Astrocyte (in vitro differentiated cells and primary cell): ENCODE results near the gene NCOA1. TPM values are rescaled to one million over a fixed set of nuclear protein-coding genes. Genes with fewer than 3 reads are reported as not detected.

ENCODE experiments used
- DNase-seq: peaks from one replicate; pipeline ENCODE4 v3.0.0-alpha.2; 2010; ENCODE audit warnings: low read depth
- FAIRE-seq: peaks from 2 replicates; lab custom pipeline; 2011; peaks lifted over from hg19 to GRCh38; lab: Jason Lieb, UNC
- H2AFZ ChIP-seq: 2 replicates; pipeline ENCODE4 v1.6.0; 2012; ENCODE audit warnings: low read depth, low read length, inconsistent platforms
- H3K27ac ChIP-seq: 2 replicates; pipeline ENCODE4 v1.5.1; 2011; ENCODE audit warnings: low read depth, low read length, inconsistent platforms
- H3K27me3 ChIP-seq: 2 replicates; pipeline ENCODE4 v1.6.0; 2011; ENCODE audit warnings: low read length, inconsistent platforms; ENCODE audit not compliant: insufficient read depth
- H3K36me3 ChIP-seq: 2 replicates; pipeline ENCODE4 v1.5.1; 2011; ENCODE audit warnings: low read length, inconsistent platforms; ENCODE audit not compliant: insufficient read depth
- H3K4me1 ChIP-seq: 2 replicates; pipeline ENCODE4 v1.5.1; 2011; ENCODE audit warnings: low read length, inconsistent platforms; ENCODE audit not compliant: insufficient read depth
- H3K4me2 ChIP-seq: 2 replicates; pipeline ENCODE4 v1.6.0; 2012; ENCODE audit warnings: low read length, inconsistent platforms
- H3K4me3 ChIP-seq: 2 replicates; pipeline ENCODE4 v1.5.1; 2011; ENCODE audit warnings: low read depth, mild to moderate bottlenecking, low read length, inconsistent platforms; ENCODE audit not compliant: insufficient read depth
- H3K79me2 ChIP-seq: 2 replicates; pipeline ENCODE4 v1.6.0; 2012; ENCODE audit warnings: mild to moderate bottlenecking, low read length, inconsistent platforms; ENCODE audit not compliant: insufficient read depth
- H3K9ac ChIP-seq: 2 replicates; pipeline ENCODE4 v1.6.0; 2012; ENCODE audit warnings: mild to moderate bottlenecking, low read length, inconsistent platforms
- H3K9me3 ChIP-seq: 2 replicates; pipeline ENCODE4 v1.5.1; 2012; ENCODE audit warnings: low read depth, mild to moderate bottlenecking, low read length, inconsistent platforms; ENCODE audit not compliant: insufficient read depth
- H4K20me1 ChIP-seq: 2 replicates; pipeline ENCODE4 v1.6.0; 2012; ENCODE audit warnings: low read length, inconsistent platforms; ENCODE audit not compliant: insufficient read depth
- H3K27ac Mint-ChIP-seq: one replicate; pipeline ENCODE4 v1.8.0; 2021; ENCODE audit warnings: mild to moderate bottlenecking, mixed read lengths; ENCODE audit not compliant: unreplicated experiment
- H3K27me3 Mint-ChIP-seq: one replicate; pipeline ENCODE4 v1.8.0; 2021; ENCODE audit warnings: low read depth, mixed read lengths; ENCODE audit not compliant: unreplicated experiment
- H3K36me3 Mint-ChIP-seq: one replicate; pipeline ENCODE4 v1.8.0; 2021; ENCODE audit warnings: low read depth, mixed read lengths; ENCODE audit not compliant: unreplicated experiment
- H3K4me1 Mint-ChIP-seq: one replicate; pipeline ENCODE4 v1.8.0; 2021; ENCODE audit warnings: low read depth, mixed read lengths; ENCODE audit not compliant: unreplicated experiment
- H3K4me3 Mint-ChIP-seq: one replicate; pipeline ENCODE4 v1.8.0; 2021; ENCODE audit warnings: mild to moderate bottlenecking, moderate library complexity, mixed read lengths; ENCODE audit not compliant: unreplicated experiment
- H3K9me3 Mint-ChIP-seq: one replicate; pipeline ENCODE4 v1.8.0; 2021; ENCODE audit warnings: mild to moderate bottlenecking, mixed read lengths; ENCODE audit not compliant: unreplicated experiment
- EZH2 ChIP-seq: IDR thresholded peaks from 2 replicates; pipeline ENCODE4 v1.6.1; 2012; ENCODE audit warnings: mild to moderate bottlenecking, low read length, inconsistent platforms; ENCODE audit not compliant: insufficient read depth
- total RNA-seq: library from RNA; stranded (reverse); gene quantifications from 2 replicates; pipeline ENCODE4 v1.2.1, GENCODE V29; 2021
- TF ChIP-seq, protein P1 (sequence below): IDR thresholded peaks from 2 replicates; pipeline ENCODE4 v1.5.1; 2011; ENCODE audit warnings: low read depth, mild to moderate bottlenecking, inconsistent platforms, low read length, moderate library complexity; ENCODE audit not compliant: insufficient read depth

NCOA1 gene
- total RNA-seq, 1 donor from 2014 or later: 14.7 TPM

- Mint-ChIP-seq H3K27me3 (no peaks in the 10 kb centered on the region), H3K36me3 (peaks cover 11% of the 10 kb centered on the region), H3K4me3 (no peak overlapping the region), H3K4me1 (no peaks in the 10 kb centered on the region), H3K9me3 (no peaks in the 10 kb centered on the region), H3K27ac (no peak overlapping the region)
- Histone ChIP-seq H4K20me1 (peaks cover 11% of the 10 kb centered on the region), H3K4me2 (no peak overlapping the region), H3K9me3 (peaks cover 3% of the 10 kb centered on the region), H3K9ac (no peak overlapping the region), H3K79me2 (no peaks in the 10 kb centered on the region), H2AFZ (no peak overlapping the region), H3K4me1 (no peaks in the 10 kb centered on the region), H3K27ac (no peak overlapping the region), H3K27me3 (no peaks in the 10 kb centered on the region), H3K36me3 (no peaks in the 10 kb centered on the region), H3K4me3 (no peak overlapping the region)
- FAIRE-seq (no peak), DNase-seq (no peak)
- TF ChIP-seq EZH2: no peak
Measured at GRCh38 chr2:24565537-24565936, 74.5 kb downstream of the NCOA1 start.

DNA sequence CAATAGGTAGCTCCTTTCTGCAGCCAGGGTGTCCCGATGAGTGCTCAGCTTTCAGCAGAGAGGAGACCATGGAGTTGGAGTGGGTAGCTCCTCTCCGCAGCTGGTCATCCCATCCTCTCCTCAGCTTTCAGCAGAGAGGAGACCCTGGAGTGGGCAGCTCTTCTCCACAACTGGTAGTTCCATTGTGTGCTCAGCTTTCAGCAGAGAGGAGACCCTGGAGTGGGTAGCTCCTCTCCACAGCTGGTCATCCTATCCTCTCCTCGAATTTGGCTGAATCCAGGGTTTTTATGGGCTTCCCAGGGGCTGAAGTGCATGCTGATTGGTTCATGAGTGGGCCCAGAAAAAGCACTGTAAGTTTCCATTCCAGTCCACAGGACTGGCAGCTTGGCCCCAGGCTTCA lies 75.2 kb downstream of the NCOA1 start:
- Histone ChIP-seq H4K20me1 (peaks cover 11% of the 10 kb centered on the region), H3K27ac (no peak overlapping the region), H3K27me3 (no peaks in the 10 kb centered on the region), H3K4me2 (no peak overlapping the region), H3K79me2 (no peaks in the 10 kb centered on the region), H2AFZ (no peak overlapping the region), H3K4me3 (no peak overlapping the region), H3K4me1 (no peaks in the 10 kb centered on the region), H3K36me3 (no peaks in the 10 kb centered on the region), H3K9ac (no peak overlapping the region), H3K9me3 (peaks cover 3% of the 10 kb centered on the region)
- peaks cover 11% of the 10 kb centered on the region for H3K36me3 Mint-ChIP-seq
- H3K27me3 Mint-ChIP-seq: no peaks in the 10 kb centered on the region
- FAIRE-seq: no peak
- H3K4me1 Mint-ChIP-seq: no peaks in the 10 kb centered on the region
- no peak for DNase-seq
- no peak for TF ChIP-seq EZH2
- TF ChIP-seq, protein P1, sequence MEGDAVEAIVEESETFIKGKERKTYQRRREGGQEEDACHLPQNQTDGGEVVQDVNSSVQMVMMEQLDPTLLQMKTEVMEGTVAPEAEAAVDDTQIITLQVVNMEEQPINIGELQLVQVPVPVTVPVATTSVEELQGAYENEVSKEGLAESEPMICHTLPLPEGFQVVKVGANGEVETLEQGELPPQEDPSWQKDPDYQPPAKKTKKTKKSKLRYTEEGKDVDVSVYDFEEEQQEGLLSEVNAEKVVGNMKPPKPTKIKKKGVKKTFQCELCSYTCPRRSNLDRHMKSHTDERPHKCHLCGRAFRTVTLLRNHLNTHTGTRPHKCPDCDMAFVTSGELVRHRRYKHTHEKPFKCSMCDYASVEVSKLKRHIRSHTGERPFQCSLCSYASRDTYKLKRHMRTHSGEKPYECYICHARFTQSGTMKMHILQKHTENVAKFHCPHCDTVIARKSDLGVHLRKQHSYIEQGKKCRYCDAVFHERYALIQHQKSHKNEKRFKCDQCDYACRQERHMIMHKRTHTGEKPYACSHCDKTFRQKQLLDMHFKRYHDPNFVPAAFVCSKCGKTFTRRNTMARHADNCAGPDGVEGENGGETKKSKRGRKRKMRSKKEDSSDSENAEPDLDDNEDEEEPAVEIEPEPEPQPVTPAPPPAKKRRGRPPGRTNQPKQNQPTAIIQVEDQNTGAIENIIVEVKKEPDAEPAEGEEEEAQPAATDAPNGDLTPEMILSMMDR: no peak
- H3K4me3 Mint-ChIP-seq: no peak overlapping the region
- H3K27ac Mint-ChIP-seq: no peak overlapping the region
- H3K9me3 Mint-ChIP-seq: no peaks in the 10 kb centered on the region

- Histone ChIP-seq H3K27me3 (no peaks in the 10 kb centered on the region), H3K27ac (no peak overlapping the region), H2AFZ (no peak overlapping the region), H3K9ac (no peak overlapping the region), H3K9me3 (peaks cover 3% of the 10 kb centered on the region), H3K4me1 (no peaks in the 10 kb centered on the region), H3K36me3 (no peaks in the 10 kb centered on the region), H3K4me2 (no peak overlapping the region), H3K4me3 (no peak overlapping the region), H3K79me2 (no peaks in the 10 kb centered on the region), H4K20me1 (peaks cover 11% of the 10 kb centered on the region)
- FAIRE-seq (no peak), DNase-seq (no peak)
- Mint-ChIP-seq H3K36me3 (peaks cover 11% of the 10 kb centered on the region), H3K27ac (no peak overlapping the region), H3K9me3 (no peaks in the 10 kb centered on the region), H3K27me3 (no peaks in the 10 kb centered on the region), H3K4me1 (no peaks in the 10 kb centered on the region), H3K4me3 (no peak overlapping the region)
- no peak for TF ChIP-seq EZH2
- TF ChIP-seq, protein P1: no peak
Measured at GRCh38 chr2:24566630-24567029, 75.6 kb downstream of the NCOA1 start.
